Neural cell (in vitro differentiated cells): ENCODE data around the gene TMEM258. TPM values are rescaled to one million over a fixed set of nuclear protein-coding genes. Genes with fewer than 3 reads are reported as not detected.

Experiments used
- H2AFZ ChIP-seq: fragments of 200-600, 300-800 bp; sonication (generic), shearing (Covaris generic); 2 replicates; pipeline ENCODE4 v1.6.0; 2014; ENCODE audit warnings: low read depth, mild to moderate bottlenecking, antibody characterized with exemption, low read length, moderate library complexity
- H3F3A ChIP-seq: fragments of 200-600 bp; shearing (Covaris generic); 2 replicates; pipeline ENCODE4 v1.6.1; 2016; ENCODE audit warnings: mild to moderate bottlenecking, moderate library complexity, mixed read lengths, antibody characterized with exemption, low read length; ENCODE audit not compliant: insufficient read depth, poor library complexity, severe bottlenecking
- H3K27ac ChIP-seq: fragments of 200-600, 300-800 bp; sonication (generic), shearing (Covaris generic); 2 replicates; pipeline ENCODE4 v1.5.1; 2014; ENCODE audit warnings: mild to moderate bottlenecking, low read length, moderate library complexity
- H3K27me3 ChIP-seq: fragments of 300-800, 200-600 bp; sonication (generic), shearing (Covaris generic); 2 replicates; pipeline ENCODE4 v1.6.0; 2014; ENCODE audit warnings: mild to moderate bottlenecking, low read depth, low read length, moderate library complexity; ENCODE audit not compliant: insufficient read depth
- H3K36me3 ChIP-seq: fragments of 300-800, 200-600 bp; sonication (generic), shearing (Covaris generic); 2 replicates; pipeline ENCODE4 v1.5.1; 2014; ENCODE audit warnings: mild to moderate bottlenecking, antibody characterized with exemption, low read length, moderate library complexity; ENCODE audit not compliant: insufficient read depth
- H3K4me2 ChIP-seq: fragments of 300-800, 200-600 bp; sonication (generic), shearing (Covaris generic); 2 replicates; pipeline ENCODE4 v1.6.0; 2014; ENCODE audit warnings: mild to moderate bottlenecking, low read length
- H3K4me3 ChIP-seq: fragments of 300-800, 200-600 bp; sonication (generic), shearing (Covaris generic); 2 replicates; pipeline ENCODE4 v1.5.1; 2014; ENCODE audit warnings: mild to moderate bottlenecking, low read length, moderate library complexity
- H3K79me2 ChIP-seq: fragments of 200-600 bp; shearing (Covaris generic); replicated peaks from 2 replicates; pipeline ENCODE4 v1.6.0; 2014; ENCODE audit warnings: mild to moderate bottlenecking, low read length, moderate library complexity; ENCODE audit not compliant: insufficient read depth
- H3K9ac ChIP-seq: fragments of 300-800, 200-600 bp; sonication (generic), shearing (Covaris generic); 2 replicates; pipeline ENCODE4 v1.6.1; 2016; ENCODE audit warnings: mild to moderate bottlenecking, low read length, mixed read lengths
- H3K9me2 ChIP-seq: fragments of 200-600 bp; shearing (Covaris generic); 2 replicates; pipeline ENCODE4 v1.6.1; 2016; ENCODE audit warnings: mild to moderate bottlenecking, low read length, mixed read lengths; ENCODE audit not compliant: insufficient read depth
- H3K9me3 ChIP-seq: fragments of 200-600, 300-800 bp; sonication (generic), shearing (Covaris generic); 2 replicates; pipeline ENCODE4 v1.6.1; 2016; ENCODE audit warnings: mild to moderate bottlenecking, mixed run types, low read length, moderate library complexity, mixed read lengths
- H4K20me1 ChIP-seq: fragments of 200-600 bp; shearing (Covaris generic); 2 replicates; pipeline ENCODE4 v1.6.1; 2016; ENCODE audit warnings: mild to moderate bottlenecking, mixed run types; ENCODE audit not compliant: insufficient read depth
- EP300 ChIP-seq: fragments of 450-650 bp; conservative IDR thresholded peaks from 2 replicates; pipeline ENCODE4 v1.6.1; 2014; ENCODE audit warnings: antibody characterized with exemption, mild to moderate bottlenecking, moderate library complexity; ENCODE audit not compliant: poor library complexity, severe bottlenecking
- EZH2 ChIP-seq: fragments of 200-600, 300-800 bp; shearing (Covaris generic), sonication (generic); IDR thresholded peaks from 2 replicates; pipeline ENCODE4 v1.6.1; 2014; ENCODE audit warnings: antibody characterized with exemption, low read length, borderline replicate concordance, mild to moderate bottlenecking; ENCODE audit not compliant: insufficient read depth, poor library complexity, severe bottlenecking
- MXI1 ChIP-seq: fragments of 450-650 bp; conservative IDR thresholded peaks from 2 replicates; pipeline ENCODE4 v1.6.1; 2014; ENCODE audit warnings: antibody characterized with exemption, mild to moderate bottlenecking; ENCODE audit not compliant: poor library complexity, severe bottlenecking
- POLR2AphosphoS5 ChIP-seq: IDR thresholded peaks from 2 replicates; pipeline ENCODE4 v1.6.1; 2012
- RAD21 ChIP-seq: fragments of 450-650 bp; conservative IDR thresholded peaks from 2 replicates; pipeline ENCODE4 v1.6.1; 2014; ENCODE audit warnings: antibody characterized with exemption, mild to moderate bottlenecking, moderate library complexity
- REST ChIP-seq: IDR thresholded peaks from 2 replicates; pipeline ENCODE4 v1.6.1; 2012; ENCODE audit warnings: borderline replicate concordance
- SMC3 ChIP-seq: fragments of 450-650 bp; conservative IDR thresholded peaks from 2 replicates; pipeline ENCODE4 v1.6.1; 2014; ENCODE audit warnings: antibody characterized with exemption, mild to moderate bottlenecking, moderate library complexity; ENCODE audit not compliant: poor library complexity
- TAF1 ChIP-seq: IDR thresholded peaks from 2 replicates; pipeline ENCODE4 v1.6.1; 2012; ENCODE audit warnings: low read depth
- polyA plus RNA-seq: library from polyadenylated mRNA; depleted of rRNA; stranded (reverse); fragments of >200 nt; gene quantifications from 2 replicates; pipeline ENCODE4 v1.2.3, GENCODE V29; 2014
- TF ChIP-seq, protein P1 (sequence below): fragments of 450-650 bp; IDR thresholded peaks from 2 replicates; pipeline ENCODE4 v1.5.1; 2014; ENCODE audit warnings: antibody characterized with exemption, mild to moderate bottlenecking, moderate library complexity; ENCODE audit not compliant: poor library complexity, severe bottlenecking

TMEM258 gene
- polyA plus RNA-seq, 1 donor from 2014 or later = 134 TPM

DNA sequence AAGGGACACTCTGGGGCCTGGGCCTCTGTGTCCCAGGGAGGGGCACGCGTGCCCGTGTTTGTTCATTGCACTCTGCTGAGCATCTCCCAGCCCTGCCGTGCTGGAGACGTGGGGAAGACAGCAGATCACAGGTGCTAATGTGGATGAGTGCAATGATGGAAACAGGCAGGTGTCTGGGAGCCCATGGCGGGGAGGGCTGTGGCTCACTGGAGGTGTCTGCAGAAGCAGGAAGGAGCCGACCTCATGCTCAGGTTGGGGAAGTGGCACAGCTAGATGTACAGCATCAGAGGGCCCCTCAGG, 7.9 kb downstream of the TMEM258 start:
- Histone ChIP-seq H3K27ac (no peak overlapping the region), H3K79me2 (no peaks in the 10 kb centered on the region), H3K4me3 (no peak overlapping the region), H3K27me3 (no peaks in the 10 kb centered on the region), H3K9me3 (no peaks in the 10 kb centered on the region), H2AFZ (no peak overlapping the region), H3K4me2 (no peak overlapping the region), H3K9ac (no peak overlapping the region), H3K36me3 (no peaks in the 10 kb centered on the region), H3K9me2 (no peaks in the 10 kb centered on the region), H4K20me1 (no peaks in the 10 kb centered on the region), H3F3A (no peaks in the 10 kb centered on the region)
- TF ChIP-seq TAF1 = no peak
- no peak for TF ChIP-seq EZH2
- TF ChIP-seq SMC3 = no peak
- no peak for TF ChIP-seq RAD21
- TF ChIP-seq MXI1 = no peak

DNA sequence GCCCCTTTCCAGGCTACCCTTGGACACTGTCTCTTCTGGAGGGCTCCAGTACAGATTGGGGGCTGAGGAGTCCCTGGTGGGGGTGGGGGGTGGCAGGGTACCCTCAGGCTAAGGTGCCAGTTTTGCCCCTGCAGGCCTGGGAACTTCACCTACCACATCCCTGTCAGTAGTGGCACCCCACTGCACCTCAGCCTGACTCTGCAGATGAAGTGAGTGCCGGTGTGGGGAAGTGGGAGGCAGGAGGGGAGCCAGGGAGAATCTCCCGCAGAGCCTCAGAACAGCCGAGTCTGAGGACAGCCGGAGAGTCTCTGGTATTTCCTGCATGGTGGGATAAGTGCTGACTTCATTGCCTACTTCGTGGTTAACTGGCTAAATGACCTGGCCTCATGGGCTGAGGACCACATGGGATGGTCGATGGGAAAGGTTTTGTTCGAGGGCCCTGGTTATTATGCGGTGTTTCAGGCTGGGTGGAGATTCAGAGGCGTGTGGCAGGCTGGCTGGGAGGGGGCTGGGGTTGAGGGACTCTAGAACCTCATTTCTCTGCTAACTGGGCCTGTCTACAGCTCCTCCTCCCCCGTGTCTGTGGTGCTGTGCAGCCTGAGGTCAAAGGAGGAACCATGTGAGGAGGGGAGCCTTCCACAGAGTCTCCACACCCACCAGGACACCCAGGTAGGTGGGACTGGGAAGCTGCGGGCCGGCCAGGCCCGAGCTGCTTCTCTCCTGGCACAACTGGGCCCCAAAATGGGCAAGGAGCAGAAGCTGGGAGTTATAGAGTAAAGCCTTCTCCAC, 8.5 kb downstream of the TMEM258 start:
- H2AFZ ChIP-seq = no peak overlapping the region

More for the DNA sequence above, 8.5 kb downstream of the TMEM258 start:
- Histone ChIP-seq H3K9me3 (no peaks in the 10 kb centered on the region), H3K4me2 (no peak overlapping the region), H3K79me2 (no peaks in the 10 kb centered on the region), H3K36me3 (no peaks in the 10 kb centered on the region), H3K9me2 (no peaks in the 10 kb centered on the region), H3K27me3 (no peaks in the 10 kb centered on the region), H3K27ac (no peak overlapping the region), H3K4me3 (no peak overlapping the region), H3F3A (no peaks in the 10 kb centered on the region), H4K20me1 (no peaks in the 10 kb centered on the region), H3K9ac (no peak overlapping the region)
- TF ChIP-seq, protein P1, sequence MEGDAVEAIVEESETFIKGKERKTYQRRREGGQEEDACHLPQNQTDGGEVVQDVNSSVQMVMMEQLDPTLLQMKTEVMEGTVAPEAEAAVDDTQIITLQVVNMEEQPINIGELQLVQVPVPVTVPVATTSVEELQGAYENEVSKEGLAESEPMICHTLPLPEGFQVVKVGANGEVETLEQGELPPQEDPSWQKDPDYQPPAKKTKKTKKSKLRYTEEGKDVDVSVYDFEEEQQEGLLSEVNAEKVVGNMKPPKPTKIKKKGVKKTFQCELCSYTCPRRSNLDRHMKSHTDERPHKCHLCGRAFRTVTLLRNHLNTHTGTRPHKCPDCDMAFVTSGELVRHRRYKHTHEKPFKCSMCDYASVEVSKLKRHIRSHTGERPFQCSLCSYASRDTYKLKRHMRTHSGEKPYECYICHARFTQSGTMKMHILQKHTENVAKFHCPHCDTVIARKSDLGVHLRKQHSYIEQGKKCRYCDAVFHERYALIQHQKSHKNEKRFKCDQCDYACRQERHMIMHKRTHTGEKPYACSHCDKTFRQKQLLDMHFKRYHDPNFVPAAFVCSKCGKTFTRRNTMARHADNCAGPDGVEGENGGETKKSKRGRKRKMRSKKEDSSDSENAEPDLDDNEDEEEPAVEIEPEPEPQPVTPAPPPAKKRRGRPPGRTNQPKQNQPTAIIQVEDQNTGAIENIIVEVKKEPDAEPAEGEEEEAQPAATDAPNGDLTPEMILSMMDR = no peak
- TF ChIP-seq MXI1 (no peak), POLR2AphosphoS5 (no peak), TAF1 (no peak), EP300 (no peak), EZH2 (no peak), SMC3 (no peak), RAD21 (no peak), REST (no peak)
